ENCODE measurements around the gene PTTG1IP.
A peak's percentile ranks its signal among the peaks of the same experiment; 100 is the strongest.

PTTG1IP gene

DNA sequence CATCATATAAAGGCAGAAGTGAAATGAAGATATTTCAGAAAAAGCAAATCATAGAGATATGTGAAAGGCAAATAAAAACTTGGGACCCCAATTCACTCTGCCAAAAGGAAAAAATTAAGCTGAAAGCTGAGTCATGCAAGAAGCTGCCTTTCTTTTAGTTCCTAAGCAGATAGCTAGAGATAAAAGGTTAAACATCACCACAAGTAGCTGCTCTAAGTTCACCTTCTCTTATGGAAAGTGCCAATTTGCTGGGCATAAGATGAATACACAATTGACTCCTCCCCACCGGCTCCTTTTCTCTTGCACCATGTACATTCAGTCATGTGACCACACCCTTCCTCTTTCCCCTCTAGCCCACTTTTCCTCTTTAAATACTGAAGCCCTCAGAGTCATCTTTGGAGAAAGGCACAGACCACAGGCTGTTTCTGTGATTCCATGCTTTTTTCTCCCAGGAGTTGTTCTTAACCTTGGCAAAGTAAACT, 50.3 kb downstream of the PTTG1IP start:
- DNase-seq (ENCODE audit: low read depth in 2 of 2): no peak

DNA sequence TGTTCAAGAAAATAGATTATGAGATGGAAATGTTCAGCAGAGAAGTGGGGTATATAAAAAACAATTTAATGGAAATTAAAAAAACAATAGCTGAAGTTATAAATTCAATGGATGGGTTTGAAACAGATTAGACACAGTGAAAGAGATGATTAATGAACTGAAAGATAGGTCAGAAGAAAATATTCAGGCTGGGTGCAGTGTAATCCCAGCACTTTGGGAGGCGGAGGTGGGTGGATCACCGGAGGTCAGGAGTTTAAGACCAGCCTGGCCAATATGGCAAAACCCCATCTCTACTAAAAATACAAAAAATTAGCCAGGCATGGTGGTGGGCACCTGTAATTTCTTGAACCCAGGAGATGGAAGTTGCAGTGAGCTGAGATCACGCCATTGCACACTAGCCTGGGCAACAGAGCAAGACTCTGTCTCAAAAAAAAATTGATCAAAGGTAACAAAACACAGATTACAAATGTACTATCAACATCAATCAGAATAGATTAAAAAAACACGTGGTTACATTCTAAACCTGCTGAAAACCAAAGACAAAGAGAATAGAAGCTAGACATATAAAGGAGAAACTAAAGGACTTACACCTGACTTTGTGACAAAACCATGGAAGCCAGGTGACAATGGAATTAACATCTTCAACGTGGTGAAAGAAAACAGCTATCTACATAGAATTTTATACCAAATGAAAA, 50.9 kb downstream of the PTTG1IP start:
- no peak for DNase-seq (ENCODE audit: low read depth in 2 of 2)

DNA sequence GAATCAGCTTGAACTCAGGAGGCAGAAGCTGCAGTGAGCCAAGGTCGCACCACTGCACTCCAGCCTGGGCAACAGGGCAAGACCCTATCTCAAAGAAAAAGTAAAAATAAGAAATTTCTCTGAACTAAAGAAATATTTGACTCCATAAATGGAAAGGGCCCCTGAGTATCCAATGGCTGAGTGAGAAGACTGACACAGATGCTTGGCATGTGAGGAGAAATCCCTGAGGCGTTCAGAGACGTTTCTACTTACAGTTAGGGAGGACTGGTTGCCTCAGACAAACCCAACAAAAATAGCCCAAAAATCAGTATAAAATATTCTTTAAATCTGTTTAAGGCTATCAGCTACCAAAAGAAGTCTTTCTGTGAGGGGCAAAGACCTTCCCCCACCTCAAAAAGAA, 52.6 kb downstream of the PTTG1IP start:
- no peak for DNase-seq (ENCODE audit: low read depth in 2 of 2)

DNA sequence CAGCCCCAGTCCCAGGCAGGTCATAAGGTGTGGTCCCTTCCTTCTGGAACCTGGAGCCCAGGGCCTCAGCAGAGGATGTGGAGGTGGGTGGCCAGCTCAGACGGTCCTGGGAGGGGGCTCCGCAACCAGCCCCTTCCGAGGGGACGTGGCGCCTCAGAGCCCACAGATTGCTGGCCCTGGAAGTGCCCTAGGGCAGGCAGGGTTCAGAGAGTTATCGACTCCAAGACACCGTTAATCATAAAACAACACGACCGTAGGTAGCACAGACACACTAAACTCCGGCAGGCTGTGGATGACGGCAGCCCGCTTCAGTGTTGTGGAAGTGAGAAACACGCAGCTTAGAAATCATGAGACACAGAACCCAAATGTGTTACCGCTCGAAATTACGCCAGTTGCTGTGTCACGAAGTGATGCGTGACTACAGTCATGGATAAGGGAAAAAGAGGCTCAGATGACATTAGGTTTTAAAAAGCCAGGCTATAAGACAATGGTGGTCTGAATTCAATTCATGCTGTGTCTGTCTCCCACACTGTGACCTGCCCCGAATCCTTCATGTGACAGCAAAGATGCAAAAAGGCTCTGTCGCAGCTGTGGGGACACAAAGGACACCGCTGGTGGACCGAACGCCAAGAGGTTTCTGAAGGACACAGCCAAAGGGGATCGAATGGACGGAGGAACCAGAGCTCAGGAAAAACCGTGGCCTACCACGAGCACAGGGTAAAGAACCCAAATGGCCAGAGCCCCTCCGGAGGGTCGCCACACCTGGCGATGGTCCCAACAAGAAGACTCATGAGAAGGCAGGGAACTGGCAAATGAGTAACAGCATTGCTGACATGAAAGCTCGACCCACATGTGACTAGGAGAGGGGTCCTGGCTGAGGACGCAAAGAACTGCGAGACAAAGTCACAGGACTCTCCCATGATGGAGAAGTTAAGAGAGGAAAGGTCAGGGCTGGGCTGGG, 53.9 kb downstream of the PTTG1IP start:
- no peak for DNase-seq (ENCODE audit: low read depth in 2 of 2)

DNA sequence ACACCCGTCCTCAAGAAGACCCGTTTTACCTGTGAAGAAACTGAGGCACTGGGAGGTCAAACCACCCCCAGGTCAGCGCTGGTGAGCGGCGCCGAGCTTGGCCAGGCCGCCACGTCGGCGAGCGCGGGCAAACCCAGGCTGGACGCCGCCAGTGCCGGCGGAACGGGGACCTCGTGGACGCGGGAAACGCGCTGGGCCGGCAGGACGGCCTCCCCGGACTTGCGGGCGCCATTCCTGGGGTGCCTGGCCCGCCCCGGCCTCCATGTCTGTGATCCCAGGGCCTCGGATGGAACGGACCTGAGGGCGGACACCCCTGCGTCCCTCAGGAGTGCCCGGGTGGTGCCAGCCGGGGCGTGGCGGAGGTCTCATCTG, 54.9 kb downstream of the PTTG1IP start:
- DNase-seq (ENCODE audit: low read depth in 2 of 2): no peak

DNA sequence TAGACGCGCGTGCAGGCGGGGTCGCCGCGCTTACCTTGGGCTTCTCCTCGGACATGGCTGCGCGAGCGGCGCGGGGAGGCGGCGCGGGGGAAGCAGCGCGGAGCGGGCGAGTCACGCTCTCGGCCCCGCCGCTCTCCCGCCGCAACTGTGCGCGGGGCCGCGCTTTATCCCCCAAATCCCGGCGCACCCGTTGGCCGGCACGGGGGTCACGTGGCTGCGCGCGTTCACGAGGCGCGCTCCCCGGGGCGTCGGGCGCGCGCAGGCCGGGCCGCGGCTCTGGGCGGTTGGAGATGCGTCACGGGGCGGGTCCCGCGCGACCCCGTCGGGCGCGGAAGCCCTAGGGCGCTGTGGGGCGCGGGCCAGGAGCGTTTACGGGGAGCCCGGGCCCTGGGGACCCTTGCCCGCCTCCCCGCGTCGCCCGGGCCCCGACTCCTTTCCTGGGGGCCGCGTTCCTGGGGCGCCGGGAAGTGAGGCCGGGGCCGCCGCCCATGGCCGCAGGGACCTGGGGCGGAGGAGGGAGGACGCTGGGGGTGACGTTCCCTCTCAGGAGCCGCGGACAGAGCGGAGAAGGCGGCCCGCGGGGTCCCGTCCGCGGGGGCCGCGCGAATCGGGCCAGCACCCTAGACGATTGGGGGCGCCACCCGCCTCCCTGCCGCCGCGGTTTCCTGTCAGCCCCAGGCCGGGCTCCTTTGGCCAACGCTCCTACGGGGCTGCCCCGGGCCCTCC, 55.4 kb downstream of the PTTG1IP start, which contains the start of gene SUMO3:
Gene SUMO3 (minus strand): TSS at position 149 of the 726 bp plus-strand sequence. CDS start 94 bp downstream, at position 55.
- peak; percentile 75 to 76 for DNase-seq (ENCODE audit: low read depth in 2 of 2)

DNA sequence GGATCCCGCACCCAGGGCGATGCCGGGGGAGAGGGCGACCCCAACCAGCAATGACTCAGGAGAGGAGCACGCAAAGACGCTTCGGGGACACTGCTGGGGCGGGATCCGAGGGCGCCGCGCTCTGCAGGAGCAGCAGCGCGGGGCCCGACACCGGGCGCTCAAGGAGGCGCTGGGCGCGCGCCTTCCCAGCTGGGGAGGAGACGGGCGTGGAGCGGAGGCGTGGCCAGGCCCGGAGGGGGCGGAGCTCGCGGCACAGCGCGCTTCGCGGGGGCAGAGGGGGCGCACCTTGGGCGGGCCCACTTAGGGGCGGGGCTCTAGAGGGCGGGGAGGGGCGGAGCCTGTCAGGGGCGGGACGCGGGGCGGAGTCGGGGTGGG, 56.0 kb downstream of the PTTG1IP start:
- DNase-seq (ENCODE audit: low read depth in 2 of 2): peak; percentile 89 to 93

DNA sequence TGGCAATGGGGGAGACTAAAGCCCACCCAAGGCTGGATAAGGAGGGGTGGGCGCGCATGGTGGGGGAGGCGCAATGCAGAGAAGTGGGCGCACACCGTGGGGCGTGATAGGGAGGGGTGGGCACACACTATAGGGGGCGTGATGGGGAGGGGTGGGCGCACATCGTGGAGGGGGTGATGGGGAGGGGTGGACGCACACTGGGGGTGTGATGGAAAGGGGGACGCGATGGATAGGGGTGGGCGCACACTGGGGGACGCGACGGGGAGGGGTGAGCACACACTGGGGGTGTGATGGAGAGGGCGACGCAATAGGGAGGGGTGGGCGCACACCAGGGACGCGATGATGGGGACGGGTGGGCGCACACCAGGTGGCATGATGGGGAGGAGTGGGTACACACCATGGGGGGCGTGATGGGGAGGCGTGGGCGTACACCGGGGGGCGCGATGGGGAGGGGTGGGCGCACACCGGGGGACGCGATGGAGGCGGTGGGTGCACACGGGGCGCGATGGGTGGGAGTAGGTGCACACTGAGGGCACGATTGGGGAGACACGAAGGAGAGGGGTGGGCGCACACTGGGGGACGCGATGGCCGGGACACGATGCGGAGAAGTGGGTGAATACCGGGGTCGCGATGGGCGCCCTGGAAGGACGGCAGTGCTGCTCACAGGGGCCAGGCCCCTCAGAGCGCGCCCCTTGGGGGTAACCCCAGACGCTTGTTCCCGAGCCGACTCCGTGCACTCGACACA, 56.6 kb downstream of the PTTG1IP start:
- no peak for DNase-seq (ENCODE audit: low read depth in 2 of 2)

DNA sequence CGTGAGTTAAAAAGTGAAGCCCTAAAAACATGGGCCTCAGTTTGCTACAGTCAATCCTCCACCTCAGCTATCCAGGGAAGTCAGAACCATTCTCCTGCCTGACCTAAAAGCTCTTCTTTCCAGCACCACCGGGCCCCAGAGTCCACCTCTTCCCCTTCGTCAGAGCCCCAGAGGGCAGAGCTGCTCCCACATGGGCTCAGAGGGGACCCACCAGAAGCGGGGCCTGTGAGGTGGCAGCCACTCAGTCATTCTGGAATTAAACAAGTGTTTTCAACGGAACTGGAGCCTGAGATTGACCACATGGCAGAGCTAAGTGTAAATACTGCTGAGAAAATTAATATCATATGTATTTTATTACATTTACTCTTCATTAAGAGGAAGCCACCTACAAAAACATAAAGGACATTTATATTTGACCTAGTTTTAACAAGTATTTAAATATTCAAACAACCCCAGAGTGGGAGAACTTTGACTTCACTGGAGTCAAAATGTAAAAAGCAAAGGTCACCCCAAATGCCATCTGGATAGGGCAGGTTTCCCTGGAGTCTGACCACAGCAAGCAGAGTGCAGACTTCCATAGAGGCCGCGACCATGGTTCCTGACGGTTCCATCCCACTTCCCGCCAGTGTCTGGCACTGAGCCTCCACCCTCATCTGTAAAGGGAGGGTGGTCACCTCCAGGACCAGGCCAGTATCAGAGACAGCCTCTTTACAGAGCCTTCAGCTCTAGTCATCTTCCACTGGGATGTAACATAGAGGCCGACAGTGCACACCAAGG, 57.5 kb downstream of the PTTG1IP start:
- DNase-seq (ENCODE audit: low read depth in 2 of 2): no peak

DNA sequence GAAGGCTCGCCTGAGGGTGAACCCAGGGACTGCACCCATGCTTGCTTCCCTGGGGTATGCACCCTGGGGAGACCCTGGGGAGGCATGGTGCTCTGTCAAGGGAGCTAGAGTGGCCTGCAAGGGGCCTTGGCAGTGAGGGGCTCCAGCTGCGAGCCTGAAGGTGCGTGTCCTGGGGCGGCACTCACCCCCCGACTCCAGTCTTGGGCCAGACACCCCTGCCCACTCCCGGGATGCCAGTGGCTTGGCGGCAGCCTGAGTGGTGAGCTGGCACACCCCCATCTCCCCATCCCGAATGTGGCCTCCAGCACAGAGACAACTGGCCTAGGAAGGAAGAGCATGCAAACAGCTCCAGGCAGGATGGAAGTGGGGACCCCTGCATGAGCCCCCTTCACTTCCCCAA, 58.3 kb downstream of the PTTG1IP start:
- no peak for DNase-seq (ENCODE audit: low read depth in 2 of 2)

DNA sequence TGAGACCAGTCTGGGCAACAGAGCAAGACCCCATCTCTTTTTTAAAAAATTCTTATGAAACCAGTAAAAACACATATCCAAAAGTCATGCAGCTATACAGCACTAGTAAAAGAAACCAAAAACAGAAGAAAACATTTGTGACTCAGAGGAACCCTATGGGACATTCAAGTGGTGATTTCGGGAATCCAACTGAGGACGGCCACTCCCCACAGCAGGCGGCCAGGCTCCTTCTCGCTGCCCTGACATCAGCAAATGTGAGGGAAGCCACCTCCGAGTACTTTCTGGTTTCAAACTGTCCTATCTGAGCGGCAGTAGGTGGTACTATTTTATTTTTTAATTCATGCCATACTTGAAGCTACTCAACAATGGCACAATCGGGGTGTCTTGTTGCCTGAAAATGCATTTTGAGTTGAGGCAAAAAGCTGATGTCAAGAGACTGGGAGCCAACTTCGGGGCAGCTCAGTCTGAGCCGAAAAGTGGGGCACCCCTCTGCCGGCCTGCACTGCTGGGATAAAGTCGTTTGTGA, 58.9 kb downstream of the PTTG1IP start:
- no peak for DNase-seq (ENCODE audit: low read depth in 2 of 2)

DNA sequence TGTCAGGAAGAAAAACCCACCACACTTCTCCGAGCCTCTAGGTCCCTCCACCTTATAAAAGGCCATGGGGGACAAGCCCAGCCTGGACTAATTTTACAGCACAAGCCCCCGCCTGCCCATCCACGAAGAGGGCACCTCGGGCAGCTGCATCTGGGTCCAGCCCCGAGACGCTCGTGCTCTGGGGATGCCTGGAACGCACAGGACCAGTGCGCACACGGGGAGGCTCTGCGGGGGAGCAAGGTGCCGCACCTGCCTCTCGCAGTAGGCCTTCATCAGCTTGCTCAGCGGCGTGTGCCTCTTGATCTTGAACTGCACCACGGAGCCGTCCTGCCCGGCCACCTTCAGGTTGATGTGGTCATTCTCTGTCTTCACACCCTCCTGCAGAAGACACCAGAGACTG, 59.8 kb downstream of the PTTG1IP start:
- DNase-seq (ENCODE audit: low read depth in 2 of 2): no peak

DNA sequence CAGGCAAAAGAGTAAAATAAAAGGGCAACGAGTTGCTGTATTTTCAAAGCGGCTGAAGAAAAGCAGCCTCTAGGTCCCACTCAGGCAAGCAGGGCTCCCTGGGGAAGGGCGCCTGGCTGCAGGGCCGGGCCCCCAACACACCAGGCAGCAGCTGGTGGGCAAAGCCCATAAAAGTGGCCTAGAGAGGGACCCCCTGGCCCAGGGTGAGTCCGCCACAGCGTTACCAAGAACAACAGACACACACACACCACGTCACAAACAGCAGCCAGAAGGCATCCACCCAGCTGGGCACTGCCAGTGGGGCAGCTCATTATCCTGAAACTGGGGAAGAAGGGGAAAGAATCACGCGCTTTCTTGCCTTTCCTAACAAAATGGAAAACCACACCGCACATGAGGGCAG, 60.3 kb downstream of the PTTG1IP start:
- DNase-seq (ENCODE audit: low read depth in 2 of 2): no peak

DNA sequence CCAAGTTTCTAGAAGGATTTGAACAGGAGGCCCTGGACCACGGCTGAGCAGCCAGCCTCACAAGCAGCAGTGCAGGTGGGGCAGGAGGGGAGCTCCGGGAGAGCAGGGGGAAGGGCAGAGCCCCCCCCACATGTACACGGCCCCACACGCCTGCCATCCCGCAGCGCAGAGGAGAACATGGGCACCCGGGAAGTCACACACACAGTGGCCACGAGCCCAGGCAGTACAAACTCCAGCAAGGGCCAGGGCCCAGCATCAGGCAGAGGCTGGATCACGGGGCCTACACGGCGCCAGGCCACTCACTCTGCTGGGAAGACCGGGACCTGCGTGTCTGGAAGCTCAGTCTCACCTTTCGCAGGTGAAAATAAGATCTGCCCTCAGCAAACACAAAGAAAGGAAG, 60.9 kb downstream of the PTTG1IP start:
- no peak for DNase-seq (ENCODE audit: low read depth in 2 of 2)

DNA sequence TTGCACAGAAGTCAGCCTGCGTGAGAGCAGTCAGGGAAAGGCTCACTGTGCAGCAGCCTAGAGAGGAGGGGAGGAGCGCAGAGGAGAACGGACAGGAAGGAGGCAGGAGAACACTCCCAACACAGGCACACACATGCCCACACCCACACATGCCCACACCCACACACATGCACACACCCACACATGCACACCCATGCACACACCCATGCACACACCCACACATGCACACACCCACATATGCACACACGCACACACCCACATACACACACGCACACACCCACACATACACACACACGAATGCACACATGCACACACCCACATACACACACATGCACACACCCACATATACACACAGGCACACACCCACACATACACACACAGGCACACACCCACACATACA, 62.7 kb downstream of the PTTG1IP start:
- no peak for DNase-seq (ENCODE audit: low read depth in 2 of 2)

DNA sequence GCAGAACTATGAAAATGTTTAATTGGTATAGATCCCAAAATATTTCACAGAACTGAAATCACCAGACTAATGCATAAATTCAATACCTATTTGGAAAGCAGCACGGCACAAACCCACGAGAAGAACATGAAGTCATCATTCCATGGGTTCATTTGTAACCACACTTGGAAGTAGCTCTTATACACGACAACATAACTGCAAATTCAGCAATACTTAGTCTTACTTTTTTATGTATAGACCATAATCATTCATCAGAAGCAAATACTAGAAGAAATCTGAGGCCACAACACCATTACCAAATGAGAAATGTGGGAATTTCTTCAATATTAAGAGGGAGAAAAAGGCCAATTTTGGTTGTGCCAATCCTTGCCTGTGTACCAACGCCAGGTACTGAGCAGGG, 67.6 kb downstream of the PTTG1IP start:
- no peak for DNase-seq (ENCODE audit: low read depth in 2 of 2)

DNA sequence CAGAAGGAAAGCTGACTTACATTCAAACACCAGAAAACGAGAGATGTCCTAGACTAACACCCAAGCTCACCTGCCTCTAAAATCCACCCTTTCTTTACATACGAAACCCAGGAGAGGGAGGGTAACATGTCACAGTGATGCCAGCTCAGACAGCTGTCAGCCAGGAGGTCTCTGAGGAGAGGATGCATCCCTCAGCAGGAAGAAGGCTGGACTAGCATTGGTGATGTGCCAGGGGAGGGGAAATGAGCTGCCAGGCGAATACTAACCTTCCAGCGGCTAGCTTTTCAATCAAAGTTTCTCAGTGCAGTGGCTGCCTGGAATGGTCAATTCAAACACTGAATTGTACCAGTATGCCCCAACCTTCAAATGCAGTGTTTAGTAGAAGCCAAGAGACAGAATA, 68.3 kb downstream of the PTTG1IP start:
- DNase-seq (ENCODE audit: low read depth in 2 of 2): no peak

DNA sequence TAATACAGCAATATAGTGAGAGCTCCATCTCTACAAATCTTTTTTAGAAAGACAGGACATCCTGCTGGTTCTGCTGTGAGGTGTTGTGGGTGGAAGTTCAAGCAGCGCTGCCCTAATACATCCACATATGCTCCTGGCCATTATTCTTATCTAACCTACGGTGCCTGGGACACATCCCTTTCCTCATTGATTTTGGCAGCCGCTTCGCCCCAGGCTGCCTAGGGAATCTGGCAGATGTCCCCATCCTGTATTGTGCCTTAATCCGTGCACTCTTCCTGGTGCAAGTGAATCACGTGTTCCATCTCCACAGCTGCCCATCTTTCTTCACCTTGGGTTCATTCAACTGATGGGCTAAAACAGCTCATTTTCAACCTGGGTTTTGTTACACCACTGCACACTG, 68.7 kb downstream of the PTTG1IP start:
- DNase-seq (ENCODE audit: low read depth in 2 of 2): no peak

DNA sequence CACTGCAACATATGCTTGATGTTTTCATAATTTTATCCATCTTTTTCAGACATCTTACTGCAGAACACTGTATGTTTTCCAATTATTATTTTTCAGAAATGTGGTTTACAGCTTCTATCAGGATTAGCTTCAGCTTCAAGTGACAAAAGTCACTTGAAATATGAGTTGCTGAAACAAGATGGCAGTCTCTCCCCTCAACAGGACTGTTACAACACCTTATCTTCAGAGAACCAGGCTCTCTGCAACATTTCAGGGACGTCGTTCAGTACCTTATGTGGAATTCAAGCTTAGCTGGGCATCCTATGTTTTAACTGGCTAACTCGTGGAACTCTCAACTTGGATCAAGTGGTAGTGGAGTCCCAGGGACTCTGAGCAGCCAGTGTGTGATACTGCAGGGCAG, 69.8 kb downstream of the PTTG1IP start:
- DNase-seq (ENCODE audit: low read depth in 2 of 2): no peak

DNA sequence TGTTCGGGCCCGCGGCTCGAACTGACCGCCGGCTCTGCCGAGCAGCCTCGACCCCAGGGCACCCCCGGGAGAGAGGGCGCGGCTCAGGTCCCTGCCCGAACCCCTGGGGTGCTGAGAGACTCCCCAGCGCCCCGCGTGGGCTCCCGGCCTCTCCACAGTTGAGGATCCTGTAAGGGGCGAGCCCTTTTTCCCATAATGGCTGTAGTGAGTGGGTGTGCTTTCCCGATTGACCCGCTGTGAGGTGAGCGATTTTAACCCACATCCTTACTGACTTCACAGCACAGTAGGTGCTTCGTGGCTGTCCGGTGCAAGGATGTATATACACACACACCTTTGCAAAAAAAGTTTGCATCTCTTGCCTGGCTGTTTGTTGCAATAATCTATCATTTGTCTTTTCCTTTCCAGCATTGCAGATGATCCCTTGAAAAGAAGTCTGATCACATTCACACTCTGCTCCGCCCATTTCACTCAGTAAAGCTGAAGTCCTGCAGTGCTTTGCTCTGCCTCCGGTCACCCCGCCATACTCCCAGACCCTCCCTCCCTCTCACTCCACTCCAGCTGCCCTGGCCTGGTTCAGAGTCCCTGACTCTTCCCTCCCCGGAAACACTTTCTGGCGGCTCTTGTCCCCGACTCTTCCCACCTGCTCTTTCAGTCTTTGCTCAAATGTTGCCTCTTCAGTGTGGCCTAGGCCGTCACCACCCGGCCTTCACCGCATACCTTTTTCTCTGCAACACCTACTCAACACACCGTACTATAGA, 70.9 kb downstream of the PTTG1IP start:
- no peak for DNase-seq (ENCODE audit: low read depth in 2 of 2)
